RWPE2 (cell line): ENCODE data around the gene RCOR1.

Experiments
- ATAC-seq: fragments of 200-7000 bp; cut with Tn5 transposase; 3 replicates; pipeline ENCODE4 v1.9.1; 2021; ENCODE audit warnings: low read depth
- DNase-seq: peaks from one replicate; pipeline ENCODE4 v3.0.0-alpha.2; 2020; ENCODE audit warnings: low spot score
- H3K27ac ChIP-seq: fragments of 450-650 bp; 2 replicates; pipeline ENCODE4 v1.5.1; 2017; ENCODE audit warnings: mild to moderate bottlenecking; ENCODE audit not compliant: poor library complexity, severe bottlenecking
- H3K27me3 ChIP-seq: fragments of 250-450 bp; sonication (Bioruptor Pico); 2 replicates; pipeline ENCODE4 v1.5.1; 2021; ENCODE audit warnings: mild to moderate bottlenecking, moderate library complexity; ENCODE audit not compliant: insufficient read depth, poor library complexity, severe bottlenecking
- H3K36me3 ChIP-seq: fragments of 250-450 bp; sonication (Bioruptor Pico); 2 replicates; pipeline ENCODE4 v1.5.1; 2020; ENCODE audit warnings: low read depth, mild to moderate bottlenecking, moderate library complexity
- H3K4me1 ChIP-seq: fragments of 250-450 bp; sonication (Bioruptor Pico); 2 replicates; pipeline ENCODE4 v1.5.1; 2021; ENCODE audit warnings: mild to moderate bottlenecking, moderate library complexity; ENCODE audit not compliant: insufficient read depth, poor library complexity, severe bottlenecking
- H3K4me3 ChIP-seq: fragments of 250-450 bp; sonication (Bioruptor Pico); 2 replicates; pipeline ENCODE4 v1.5.1; 2021; ENCODE audit warnings: mild to moderate bottlenecking, moderate library complexity; ENCODE audit not compliant: severe bottlenecking
- H3K9me3 ChIP-seq: fragments of 250-450 bp; sonication (Bioruptor Pico); 2 replicates; pipeline ENCODE4 v1.5.1; 2021; ENCODE audit warnings: mild to moderate bottlenecking, moderate library complexity; ENCODE audit not compliant: severe bottlenecking
- CTCF ChIP-seq: fragments of 450-650 bp; IDR thresholded peaks from one replicate; pipeline ENCODE4 v1.5.1; 2017; ENCODE audit warnings: mild to moderate bottlenecking, moderate library complexity; ENCODE audit not compliant: poor library complexity, severe bottlenecking

The RCOR1 gene

GRCh38 chr14:102727336-102728095 is 135.1 kb downstream of the RCOR1 start:
- H3K4me3 ChIP-seq, result no peak overlapping the region
- ATAC-seq (no peak), DNase-seq (no peak)
- H3K27ac ChIP-seq, result no peak overlapping the region
- no peak for TF ChIP-seq CTCF
- H3K4me1 ChIP-seq, result no peaks in the 10 kb centered on the region
- no peaks in the 10 kb centered on the region for H3K9me3 ChIP-seq
- no peaks in the 10 kb centered on the region for H3K27me3 ChIP-seq
- peaks cover 75% of the 10 kb centered on the region for H3K36me3 ChIP-seq

GRCh38 chr14:102728501-102728900 is 136.1 kb downstream of the RCOR1 start:
- ATAC-seq, result no peak
- no peak for DNase-seq
- Histone ChIP-seq H3K4me1 (no peaks in the 10 kb centered on the region), H3K9me3 (no peaks in the 10 kb centered on the region), H3K36me3 (peaks cover 67% of the 10 kb centered on the region), H3K27ac (no peak overlapping the region), H3K4me3 (no peak overlapping the region), H3K27me3 (no peaks in the 10 kb centered on the region)
- TF ChIP-seq CTCF, result no peak

GRCh38 chr14:102729268-102729667 is 136.8 kb downstream of the RCOR1 start:
- Histone ChIP-seq H3K4me3 (no peak overlapping the region), H3K4me1 (no peaks in the 10 kb centered on the region), H3K9me3 (no peaks in the 10 kb centered on the region), H3K27me3 (no peaks in the 10 kb centered on the region), H3K36me3 (peaks cover 63% of the 10 kb centered on the region), H3K27ac (no peak overlapping the region)
- ATAC-seq, result no peak
- TF ChIP-seq CTCF, result no peak
- DNase-seq, result no peak

GRCh38 chr14:102729825-102730224 is 137.4 kb downstream of the RCOR1 start:
- no peak for DNase-seq
- no peak overlapping the region for H3K27ac ChIP-seq
- ATAC-seq, result no peak
- H3K27me3 ChIP-seq, result no peaks in the 10 kb centered on the region
- TF ChIP-seq CTCF, result no peak
- peaks cover 57% of the 10 kb centered on the region for H3K36me3 ChIP-seq
- no peaks in the 10 kb centered on the region for H3K9me3 ChIP-seq
- no peaks in the 10 kb centered on the region for H3K4me1 ChIP-seq
- no peak overlapping the region for H3K4me3 ChIP-seq
